Fibroblast of the aortic adventitia (primary cell): Measurements from ENCODE around the gene PUDP. TPM values are rescaled to one million over a fixed set of nuclear protein-coding genes. Genes with fewer than 3 reads are reported as not detected.
"Not testable (repeated sequence)": the region's sequence is repeated elsewhere in the genome, so short reads cannot be mapped to it uniquely, and the experiment has no call there.

ENCODE experiments used
- DNase-seq: peaks from one replicate; pipeline ENCODE4 v3.0.0-alpha.2; 2010; ENCODE audit warnings: low read depth
- H3K4me3 ChIP-seq: 2 replicates; pipeline ENCODE4 v1.5.1; 2011; ENCODE audit warnings: low read depth, mild to moderate bottlenecking, control low read depth, low read length, moderate library complexity
- total RNA-seq: library from RNA; depleted of rRNA; stranded (reverse); fragments of >200 nt; gene quantifications from 2 replicates; pipeline ENCODE4 v1.2.3, GENCODE V29; 2012; ENCODE audit warnings: low replicate concordance
- TF ChIP-seq, protein P1 (sequence below): IDR thresholded peaks from 2 replicates; pipeline ENCODE4 v1.5.1; 2011; ENCODE audit warnings: mild to moderate bottlenecking, low read length, control low read depth, inconsistent platforms; ENCODE audit not compliant: insufficient read depth

The PUDP gene
- total RNA-seq, 1 donor = 12.4 TPM

DNA sequence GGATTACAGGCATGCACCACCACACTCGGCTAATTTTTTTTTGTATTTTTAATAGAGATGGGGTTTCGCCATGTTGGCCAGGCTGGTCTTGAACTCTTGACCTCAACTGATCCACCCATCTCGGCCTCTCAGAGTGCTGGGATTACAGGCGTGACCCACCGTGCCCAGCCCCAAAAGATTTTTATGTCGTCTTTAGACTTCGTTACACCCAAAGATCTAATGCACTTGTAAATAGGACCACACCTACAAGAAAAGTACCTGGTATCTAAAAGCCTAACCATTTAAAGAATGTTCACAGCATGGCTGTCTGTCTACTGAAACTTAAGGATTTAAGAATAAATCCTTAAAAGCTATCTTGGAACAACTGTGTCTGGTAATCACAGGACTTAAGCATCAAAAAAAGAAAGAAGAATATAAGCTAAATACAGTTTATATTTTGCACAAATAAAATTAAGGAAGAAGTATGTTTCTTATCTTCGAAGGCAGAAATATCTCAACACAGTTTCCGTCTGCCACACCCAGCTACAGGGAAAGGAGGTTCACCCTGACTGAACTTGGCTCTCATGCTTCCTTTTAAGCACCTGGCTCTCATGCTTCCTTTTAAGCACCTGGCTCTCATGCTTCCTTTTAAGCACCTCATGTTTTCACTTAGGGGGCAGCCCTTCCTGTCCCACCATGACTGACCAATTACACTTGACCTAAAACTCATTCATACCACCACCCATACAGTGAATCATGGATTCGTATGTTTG is 92.4 kb downstream of the PUDP start:
- H3K4me3 ChIP-seq = no peak overlapping the region
- TF ChIP-seq, protein P1, sequence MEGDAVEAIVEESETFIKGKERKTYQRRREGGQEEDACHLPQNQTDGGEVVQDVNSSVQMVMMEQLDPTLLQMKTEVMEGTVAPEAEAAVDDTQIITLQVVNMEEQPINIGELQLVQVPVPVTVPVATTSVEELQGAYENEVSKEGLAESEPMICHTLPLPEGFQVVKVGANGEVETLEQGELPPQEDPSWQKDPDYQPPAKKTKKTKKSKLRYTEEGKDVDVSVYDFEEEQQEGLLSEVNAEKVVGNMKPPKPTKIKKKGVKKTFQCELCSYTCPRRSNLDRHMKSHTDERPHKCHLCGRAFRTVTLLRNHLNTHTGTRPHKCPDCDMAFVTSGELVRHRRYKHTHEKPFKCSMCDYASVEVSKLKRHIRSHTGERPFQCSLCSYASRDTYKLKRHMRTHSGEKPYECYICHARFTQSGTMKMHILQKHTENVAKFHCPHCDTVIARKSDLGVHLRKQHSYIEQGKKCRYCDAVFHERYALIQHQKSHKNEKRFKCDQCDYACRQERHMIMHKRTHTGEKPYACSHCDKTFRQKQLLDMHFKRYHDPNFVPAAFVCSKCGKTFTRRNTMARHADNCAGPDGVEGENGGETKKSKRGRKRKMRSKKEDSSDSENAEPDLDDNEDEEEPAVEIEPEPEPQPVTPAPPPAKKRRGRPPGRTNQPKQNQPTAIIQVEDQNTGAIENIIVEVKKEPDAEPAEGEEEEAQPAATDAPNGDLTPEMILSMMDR = no peak
- DNase-seq = no peak

DNA sequence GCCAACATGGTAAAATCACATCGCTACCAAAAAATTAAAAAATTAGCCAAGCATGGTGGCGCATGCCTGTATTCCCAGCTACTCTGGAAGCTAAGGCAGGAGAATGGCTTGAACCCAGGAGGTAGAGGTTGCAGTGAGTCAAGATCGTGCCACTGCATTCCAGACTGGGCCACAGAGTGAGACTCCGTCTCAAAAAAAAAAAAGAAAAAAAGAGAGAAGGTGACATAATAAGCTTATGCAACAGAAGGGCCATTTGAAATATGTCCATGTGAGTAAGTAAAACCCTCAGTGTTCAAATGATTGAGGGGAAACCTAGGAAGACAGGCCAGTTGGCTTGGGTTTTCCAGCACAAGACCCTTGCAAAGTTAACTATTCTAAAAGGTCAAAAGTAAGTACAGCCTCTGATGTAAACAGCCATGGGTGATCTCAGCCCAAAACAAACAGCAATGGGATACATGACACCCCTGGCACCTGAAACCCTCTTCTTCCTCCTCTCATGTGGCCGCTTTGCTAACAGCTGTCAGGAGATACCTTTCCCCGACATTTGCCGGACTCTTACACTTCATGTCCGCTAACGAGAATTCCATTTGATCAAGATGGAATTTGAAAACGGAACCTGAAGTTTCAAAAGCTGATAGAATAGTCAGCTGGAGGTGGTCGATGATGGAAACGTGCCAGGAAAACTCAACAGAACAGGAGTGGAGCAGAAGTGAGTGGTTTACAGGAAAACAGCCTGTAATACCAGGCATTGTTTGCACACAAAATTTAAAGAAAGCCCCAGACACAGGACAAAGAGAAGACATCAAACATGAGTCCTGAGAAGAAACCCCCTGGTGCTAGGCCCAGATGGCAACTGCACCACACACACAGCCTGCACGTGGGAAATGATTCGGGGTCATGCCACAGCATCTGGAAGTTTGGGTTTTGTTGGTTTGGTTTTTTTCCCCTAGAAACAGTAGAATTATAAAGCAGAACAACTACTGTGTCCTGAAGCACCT is 93.4 kb downstream of the PUDP start:
- DNase-seq = no peak
- H3K4me3 ChIP-seq = no peak overlapping the region
- TF ChIP-seq, protein P1 = no peak

DNA sequence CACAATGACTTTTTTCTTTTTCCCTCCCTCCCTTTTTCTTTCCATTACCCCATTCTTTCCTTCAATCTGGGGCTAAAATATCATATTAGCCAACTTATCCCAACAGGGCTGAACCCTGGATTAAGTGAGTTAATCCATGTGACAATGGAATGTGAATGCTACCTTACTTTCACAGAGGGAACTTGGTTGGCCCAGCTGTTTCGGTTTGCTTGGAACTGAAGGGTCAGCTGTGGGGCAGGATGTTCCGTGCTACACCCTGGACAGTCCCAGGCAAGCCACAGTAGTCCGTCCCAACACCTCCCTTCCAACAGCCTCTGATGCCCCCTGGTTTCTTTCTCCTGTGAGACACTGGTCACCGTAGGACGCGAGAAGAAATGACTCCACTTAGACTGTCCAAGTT is 95.4 kb downstream of the PUDP start:
- DNase-seq = no peak
- H3K4me3 ChIP-seq = no peak overlapping the region
- TF ChIP-seq, protein P1 = no peak

DNA sequence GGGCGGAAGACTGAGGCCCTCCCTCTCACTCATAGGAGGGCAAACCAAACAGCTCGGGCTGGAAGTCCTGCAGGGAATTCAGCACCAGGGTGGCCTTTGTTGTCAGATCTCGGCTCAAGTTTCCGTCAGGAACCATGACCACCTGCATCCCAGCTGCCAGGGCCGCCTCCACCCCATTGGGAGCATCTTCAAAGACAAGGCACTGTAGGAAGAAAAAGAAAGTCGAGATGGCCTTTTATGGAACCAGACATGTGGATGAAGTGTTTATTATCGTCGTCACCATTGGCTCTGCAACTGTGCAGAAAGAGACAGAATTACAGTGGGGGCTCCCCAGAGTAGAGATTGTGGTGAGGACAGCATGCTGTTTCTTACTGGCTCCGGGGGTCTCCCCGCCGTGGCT is 97.7 kb downstream of the PUDP start:
- no peak overlapping the region for H3K4me3 ChIP-seq
- DNase-seq = no peak
- TF ChIP-seq, protein P1 = no peak

DNA sequence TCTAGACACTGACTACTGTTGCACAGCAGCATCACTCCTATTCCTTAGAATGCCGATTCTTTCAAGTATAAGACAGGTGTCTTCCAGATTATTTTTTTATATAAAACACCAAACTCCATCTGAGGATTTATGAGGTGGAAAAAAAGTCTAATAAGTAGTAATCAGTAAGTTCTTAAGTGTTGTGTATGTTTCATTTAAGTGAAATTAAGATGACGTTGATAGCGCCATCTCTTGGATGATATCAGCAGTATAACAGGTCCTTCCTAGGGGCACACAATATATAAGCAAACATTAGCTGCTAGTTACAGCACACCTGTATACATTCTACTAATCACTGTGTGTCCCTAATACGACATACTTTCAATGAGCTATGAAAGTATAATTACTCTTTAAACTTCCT is 100.0 kb downstream of the PUDP start:
- H3K4me3 ChIP-seq = no peak overlapping the region
- DNase-seq = no peak
- TF ChIP-seq, protein P1 = no peak

DNA sequence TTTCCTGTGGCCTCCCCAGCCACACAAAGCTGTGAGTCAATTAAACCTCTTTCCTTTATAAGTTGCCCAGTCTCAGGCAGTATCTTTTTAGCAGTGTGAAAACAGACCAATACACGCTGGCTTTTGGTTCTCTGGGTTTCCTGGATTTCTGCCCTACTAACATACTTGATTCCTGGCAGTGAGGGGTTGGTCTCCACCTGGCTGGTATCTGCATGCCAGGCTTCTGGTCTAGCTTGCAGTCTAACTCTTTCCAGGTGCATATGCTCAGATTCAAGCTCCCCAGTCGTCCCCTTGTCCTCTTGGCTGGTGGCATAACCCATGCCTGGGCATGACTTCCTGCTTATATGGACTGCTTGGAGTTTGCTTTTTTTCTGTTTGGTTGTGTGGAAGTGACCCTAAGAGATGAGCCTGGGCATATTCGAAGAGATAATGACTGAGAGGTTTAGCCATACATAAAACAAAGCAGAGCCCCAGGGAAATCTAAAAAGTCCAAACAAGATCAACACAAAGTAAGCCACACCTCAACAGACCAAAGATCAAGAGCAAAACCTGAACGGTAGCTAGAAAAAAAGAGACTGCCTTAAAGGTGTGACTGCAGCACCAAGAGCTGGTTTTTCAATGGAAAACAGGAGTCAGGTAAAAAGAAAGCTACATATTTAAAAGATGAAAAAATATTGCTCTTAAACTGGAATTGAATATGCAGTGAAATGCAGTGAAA is 102.6 kb downstream of the PUDP start:
- TF ChIP-seq, protein P1 = no peak
- DNase-seq = no peak

DNA sequence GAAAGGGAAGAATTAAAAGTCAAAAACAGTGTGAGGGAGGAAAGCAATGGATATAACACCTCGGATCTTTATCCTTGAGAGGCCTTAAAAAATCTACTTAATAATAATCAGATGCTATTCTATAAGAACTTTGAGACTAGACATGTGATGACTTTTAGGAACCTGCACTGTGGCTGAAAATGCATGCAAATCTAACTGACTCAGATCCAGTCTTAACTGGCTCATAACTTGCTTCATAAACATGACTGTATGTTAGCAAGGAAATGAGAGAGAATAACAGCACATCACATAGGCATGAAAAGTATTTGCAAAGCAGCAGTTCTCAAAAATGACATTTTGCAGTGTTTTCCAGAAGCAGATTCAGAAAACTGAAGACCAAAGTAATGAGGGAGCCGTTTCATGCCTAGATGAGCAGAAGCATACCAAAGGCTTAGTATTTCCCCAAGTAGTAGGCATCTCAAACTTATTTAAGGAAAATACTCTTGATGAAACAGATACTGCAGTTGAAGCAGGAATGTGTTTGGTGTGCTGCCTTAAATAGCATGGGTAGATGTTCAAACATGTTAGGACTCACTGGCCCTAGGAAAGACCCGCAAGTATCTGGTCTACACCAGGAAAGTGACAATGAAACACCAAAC is 104.0 kb downstream of the PUDP start:
- H3K4me3 ChIP-seq = not testable (repeated sequence)

More for the DNA sequence above, 102.6 kb downstream of the PUDP start:
- H3K4me3 ChIP-seq = no peak overlapping the region

More for the DNA sequence above, 104.0 kb downstream of the PUDP start:
- peak; percentile 76 for DNase-seq
